Stimulated activated CD8-positive, alpha-beta memory T cell treated with anti-CD3 and anti-CD28 coated beads, Interleukin-12 subunit alpha, Interleukin-12 subunit beta, amount 100 ng/mL, for 24 hours (primary cell): ENCODE data around the gene JARID2.

ENCODE experiments used
- DNase-seq: peaks from one replicate; pipeline ENCODE4 v3.0.0-alpha.2; 2020; ENCODE audit errors: extremely low read depth

Gene JARID2

GRCh38 chr6:15246666-15247499 is 1.0 kb downstream of the JARID2 start:
- no peak for DNase-seq

GRCh38 chr6:15247500-15248450 is 1.9 kb downstream of the JARID2 start:
- DNase-seq = no peak

GRCh38 chr6:15248451-15249370 is 2.8 kb downstream of the JARID2 start:
- peak; percentile 91 for DNase-seq

GRCh38 chr6:15249371-15250019 is 3.6 kb downstream of the JARID2 start:
- DNase-seq = no peak

GRCh38 chr6:15250187-15251168 is 4.6 kb downstream of the JARID2 start:
- DNase-seq = no peak

GRCh38 chr6:15252195-15252594 is 6.3 kb downstream of the JARID2 start:
- no peak for DNase-seq

- no peak for DNase-seq
Observed at GRCh38 chr6:15253203-15254022, 7.5 kb downstream of the JARID2 start.

- no peak for DNase-seq
Observed at GRCh38 chr6:15254070-15254975, 8.5 kb downstream of the JARID2 start.

GRCh38 chr6:15255481-15255880 is 9.6 kb downstream of the JARID2 start:
- DNase-seq = no peak

GRCh38 chr6:15255909-15256395 is 10.1 kb downstream of the JARID2 start:
- DNase-seq = no peak

- DNase-seq = no peak
Observed at GRCh38 chr6:15256538-15257271, 10.8 kb downstream of the JARID2 start.

- DNase-seq = no peak
Observed at GRCh38 chr6:15257357-15258132, 11.7 kb downstream of the JARID2 start.

GRCh38 chr6:15259766-15260098 is 13.9 kb downstream of the JARID2 start:
- DNase-seq = no peak

GRCh38 chr6:15260099-15260821 is 14.4 kb downstream of the JARID2 start:
- no peak for DNase-seq

- no peak for DNase-seq
Observed at GRCh38 chr6:15263780-15264374, 18.0 kb downstream of the JARID2 start.
